Esophagus squamous epithelium (tissue), 4 donors: Measurements from ENCODE around the gene UFSP2.

Experiments
- CTCF ChIP-seq, 6 experiments: fragments of 450-650 bp in 4 of 6; fragments of 200-600 bp in 2 of 6; sonication (generic) in 2 of 6; IDR thresholded peaks; one replicate each; pipeline ENCODE4 v1.5.1; 2016 to 2019; ENCODE audit warnings: antibody characterized with exemption in 6 of 6, mild to moderate bottlenecking in 4 of 6, moderate library complexity in 4 of 6
- POLR2A ChIP-seq, 4 donors: fragments of 450-650 bp; IDR thresholded peaks; one replicate each; pipeline ENCODE4 v1.6.1; 2017; ENCODE audit warnings: antibody characterized with exemption in 4 of 4, mild to moderate bottlenecking in 4 of 4, moderate library complexity in 3 of 4

GRCh38 chr4:185404031-185404430 is 21.7 kb downstream of the UFSP2 start:
- TF ChIP-seq CTCF (IDR thresholded peaks at IDR 0.05) (no peak), POLR2A (IDR thresholded peaks at IDR 0.05) (no peak)
